DND-41 (cell line): Measurements from ENCODE around the gene CASP1.

Source experiments
- EZH2 ChIP-seq: IDR thresholded peaks from 3 replicates; pipeline ENCODE4 v1.6.1; 2012; ENCODE audit warnings: borderline replicate concordance, low read depth, mild to moderate bottlenecking, moderate library complexity, low read length, inconsistent platforms; ENCODE audit not compliant: severe bottlenecking
- TF ChIP-seq, protein P1 (sequence below): IDR thresholded peaks from 2 replicates; pipeline ENCODE4 v1.5.1; 2012; ENCODE audit warnings: borderline replicate concordance, low read length, moderate library complexity, mild to moderate bottlenecking; ENCODE audit not compliant: poor library complexity, severe bottlenecking; ENCODE audit errors: extremely low read depth

DNA sequence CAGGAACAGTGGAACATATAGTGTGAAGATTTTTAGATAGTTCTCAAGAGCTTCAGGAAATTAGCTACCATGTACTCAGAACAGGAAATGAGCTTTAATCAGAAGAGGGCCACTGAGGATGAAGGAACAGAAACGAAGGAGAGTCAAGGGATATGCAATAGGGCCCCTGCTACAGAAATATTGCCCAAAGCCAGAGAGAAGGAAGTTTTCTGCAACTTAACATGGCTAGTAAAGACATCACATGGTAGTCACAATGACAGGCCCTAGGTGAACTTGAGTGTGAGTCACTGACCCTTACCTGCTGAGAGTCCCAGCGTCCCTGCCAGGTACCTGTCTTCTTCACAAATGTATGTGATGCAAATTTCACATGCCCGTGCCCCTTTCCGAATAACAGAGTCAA lies 35.4 kb upstream of the CASP1 start:
- TF ChIP-seq, protein P1, sequence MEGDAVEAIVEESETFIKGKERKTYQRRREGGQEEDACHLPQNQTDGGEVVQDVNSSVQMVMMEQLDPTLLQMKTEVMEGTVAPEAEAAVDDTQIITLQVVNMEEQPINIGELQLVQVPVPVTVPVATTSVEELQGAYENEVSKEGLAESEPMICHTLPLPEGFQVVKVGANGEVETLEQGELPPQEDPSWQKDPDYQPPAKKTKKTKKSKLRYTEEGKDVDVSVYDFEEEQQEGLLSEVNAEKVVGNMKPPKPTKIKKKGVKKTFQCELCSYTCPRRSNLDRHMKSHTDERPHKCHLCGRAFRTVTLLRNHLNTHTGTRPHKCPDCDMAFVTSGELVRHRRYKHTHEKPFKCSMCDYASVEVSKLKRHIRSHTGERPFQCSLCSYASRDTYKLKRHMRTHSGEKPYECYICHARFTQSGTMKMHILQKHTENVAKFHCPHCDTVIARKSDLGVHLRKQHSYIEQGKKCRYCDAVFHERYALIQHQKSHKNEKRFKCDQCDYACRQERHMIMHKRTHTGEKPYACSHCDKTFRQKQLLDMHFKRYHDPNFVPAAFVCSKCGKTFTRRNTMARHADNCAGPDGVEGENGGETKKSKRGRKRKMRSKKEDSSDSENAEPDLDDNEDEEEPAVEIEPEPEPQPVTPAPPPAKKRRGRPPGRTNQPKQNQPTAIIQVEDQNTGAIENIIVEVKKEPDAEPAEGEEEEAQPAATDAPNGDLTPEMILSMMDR, result no peak
- TF ChIP-seq EZH2, result no peak
